Suprapubic skin (tissue), 4 donors: Measurements from ENCODE around the gene HSD17B8.

Source experiments
- EP300 ChIP-seq: sonication (generic); formaldehyde crosslinking; IDR thresholded peaks from one replicate; pipeline ENCODE4 v1.6.1; 2017; ENCODE audit warnings: antibody characterized with exemption
- POLR2A ChIP-seq, 2 donors: fragments of 450-650 bp; IDR thresholded peaks; one replicate each; pipeline ENCODE4 v1.6.1; 2017; ENCODE audit warnings: antibody characterized with exemption in 2 of 2, mild to moderate bottlenecking in 2 of 2, moderate library complexity in 2 of 2
- POLR2AphosphoS5 ChIP-seq, 3 donors: sonication (generic); formaldehyde crosslinking; IDR thresholded peaks; one replicate each; pipeline ENCODE4 v1.6.1; 2017; ENCODE audit warnings: antibody characterized with exemption in 3 of 3
- TF ChIP-seq, protein P1 (sequence below), 2 donors: fragments of 200-600 bp in 1 of 2; fragments of 450-650 bp in 1 of 2; sonication (generic) in 1 of 2; IDR thresholded peaks; one replicate each; pipeline ENCODE4 v1.5.1; 2016 to 2019; ENCODE audit warnings: antibody characterized with exemption in 2 of 2, mild to moderate bottlenecking in 1 of 2, moderate library complexity in 1 of 2

DNA sequence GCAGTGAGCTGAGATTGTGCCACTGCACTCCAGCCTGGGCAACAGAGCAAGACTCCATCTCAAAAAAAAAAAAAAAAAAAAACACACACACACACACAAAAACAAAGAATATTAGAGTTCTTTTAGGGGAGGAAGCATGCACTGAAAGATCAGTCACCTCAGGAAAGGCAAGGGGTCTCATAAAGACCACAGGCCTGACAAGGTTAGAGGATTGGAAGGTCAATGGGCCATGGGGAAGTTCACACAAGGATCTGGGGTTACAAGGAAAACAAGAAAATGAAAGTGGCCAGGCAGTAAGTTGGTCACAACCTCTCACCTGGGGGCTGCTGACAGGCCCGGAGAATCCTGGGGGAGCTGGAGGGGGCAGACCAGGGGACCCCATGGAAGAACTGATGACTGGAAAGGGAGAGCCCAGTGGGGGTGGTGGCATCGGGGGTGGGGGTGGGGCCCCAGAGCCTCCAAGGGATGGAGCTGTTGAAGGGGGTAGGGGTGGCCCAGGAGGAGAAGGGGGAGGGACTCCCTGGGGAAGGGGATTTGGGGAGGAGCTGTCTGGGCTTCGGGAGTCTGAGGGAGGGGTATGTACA is 5.5 kb upstream of the HSD17B8 start:
- TF ChIP-seq POLR2AphosphoS5 (IDR thresholded peaks at IDR 0.05) (no peak), POLR2A (IDR thresholded peaks at IDR 0.05) (no peak), EP300 (no peak)
- TF ChIP-seq, protein P1, sequence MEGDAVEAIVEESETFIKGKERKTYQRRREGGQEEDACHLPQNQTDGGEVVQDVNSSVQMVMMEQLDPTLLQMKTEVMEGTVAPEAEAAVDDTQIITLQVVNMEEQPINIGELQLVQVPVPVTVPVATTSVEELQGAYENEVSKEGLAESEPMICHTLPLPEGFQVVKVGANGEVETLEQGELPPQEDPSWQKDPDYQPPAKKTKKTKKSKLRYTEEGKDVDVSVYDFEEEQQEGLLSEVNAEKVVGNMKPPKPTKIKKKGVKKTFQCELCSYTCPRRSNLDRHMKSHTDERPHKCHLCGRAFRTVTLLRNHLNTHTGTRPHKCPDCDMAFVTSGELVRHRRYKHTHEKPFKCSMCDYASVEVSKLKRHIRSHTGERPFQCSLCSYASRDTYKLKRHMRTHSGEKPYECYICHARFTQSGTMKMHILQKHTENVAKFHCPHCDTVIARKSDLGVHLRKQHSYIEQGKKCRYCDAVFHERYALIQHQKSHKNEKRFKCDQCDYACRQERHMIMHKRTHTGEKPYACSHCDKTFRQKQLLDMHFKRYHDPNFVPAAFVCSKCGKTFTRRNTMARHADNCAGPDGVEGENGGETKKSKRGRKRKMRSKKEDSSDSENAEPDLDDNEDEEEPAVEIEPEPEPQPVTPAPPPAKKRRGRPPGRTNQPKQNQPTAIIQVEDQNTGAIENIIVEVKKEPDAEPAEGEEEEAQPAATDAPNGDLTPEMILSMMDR (IDR thresholded peaks at IDR 0.05), result no peak
